Uterus (tissue), 2 donors: ENCODE results near the gene TAS2R20.

Experiments
- POLR2A ChIP-seq, 2 donors: fragments of 450-650 bp; IDR thresholded peaks; one replicate each; pipeline ENCODE4 v1.6.1; 2016; ENCODE audit warnings: antibody characterized with exemption in 2 of 2, mild to moderate bottlenecking in 1 of 2, moderate library complexity in 1 of 2
- TF ChIP-seq, protein P1 (sequence below), 4 experiments: fragments of 200-600 bp in 2 of 4; fragments of 450-650 bp in 2 of 4; sonication (generic) in 2 of 4; IDR thresholded peaks; one replicate each; pipeline ENCODE4 v1.5.1; 2016 to 2019; ENCODE audit warnings: antibody characterized with exemption in 4 of 4, mild to moderate bottlenecking in 2 of 4, moderate library complexity in 1 of 4

- TF ChIP-seq, protein P1, sequence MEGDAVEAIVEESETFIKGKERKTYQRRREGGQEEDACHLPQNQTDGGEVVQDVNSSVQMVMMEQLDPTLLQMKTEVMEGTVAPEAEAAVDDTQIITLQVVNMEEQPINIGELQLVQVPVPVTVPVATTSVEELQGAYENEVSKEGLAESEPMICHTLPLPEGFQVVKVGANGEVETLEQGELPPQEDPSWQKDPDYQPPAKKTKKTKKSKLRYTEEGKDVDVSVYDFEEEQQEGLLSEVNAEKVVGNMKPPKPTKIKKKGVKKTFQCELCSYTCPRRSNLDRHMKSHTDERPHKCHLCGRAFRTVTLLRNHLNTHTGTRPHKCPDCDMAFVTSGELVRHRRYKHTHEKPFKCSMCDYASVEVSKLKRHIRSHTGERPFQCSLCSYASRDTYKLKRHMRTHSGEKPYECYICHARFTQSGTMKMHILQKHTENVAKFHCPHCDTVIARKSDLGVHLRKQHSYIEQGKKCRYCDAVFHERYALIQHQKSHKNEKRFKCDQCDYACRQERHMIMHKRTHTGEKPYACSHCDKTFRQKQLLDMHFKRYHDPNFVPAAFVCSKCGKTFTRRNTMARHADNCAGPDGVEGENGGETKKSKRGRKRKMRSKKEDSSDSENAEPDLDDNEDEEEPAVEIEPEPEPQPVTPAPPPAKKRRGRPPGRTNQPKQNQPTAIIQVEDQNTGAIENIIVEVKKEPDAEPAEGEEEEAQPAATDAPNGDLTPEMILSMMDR (IDR thresholded peaks at IDR 0.05): no peak
- no peak for TF ChIP-seq POLR2A (IDR thresholded peaks at IDR 0.05)
These were observed 29.2 kb downstream of the TAS2R20 start for GRCh38 chr12:10968765-10969456.
